ENCODE measurements around the gene LANCL2.
"Not testable (repeated sequence)": the region's sequence is repeated elsewhere in the genome, so short reads cannot be mapped to it uniquely, and the experiment has no call there.

Gene LANCL2, protein sequence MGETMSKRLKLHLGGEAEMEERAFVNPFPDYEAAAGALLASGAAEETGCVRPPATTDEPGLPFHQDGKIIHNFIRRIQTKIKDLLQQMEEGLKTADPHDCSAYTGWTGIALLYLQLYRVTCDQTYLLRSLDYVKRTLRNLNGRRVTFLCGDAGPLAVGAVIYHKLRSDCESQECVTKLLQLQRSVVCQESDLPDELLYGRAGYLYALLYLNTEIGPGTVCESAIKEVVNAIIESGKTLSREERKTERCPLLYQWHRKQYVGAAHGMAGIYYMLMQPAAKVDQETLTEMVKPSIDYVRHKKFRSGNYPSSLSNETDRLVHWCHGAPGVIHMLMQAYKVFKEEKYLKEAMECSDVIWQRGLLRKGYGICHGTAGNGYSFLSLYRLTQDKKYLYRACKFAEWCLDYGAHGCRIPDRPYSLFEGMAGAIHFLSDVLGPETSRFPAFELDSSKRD

DNA sequence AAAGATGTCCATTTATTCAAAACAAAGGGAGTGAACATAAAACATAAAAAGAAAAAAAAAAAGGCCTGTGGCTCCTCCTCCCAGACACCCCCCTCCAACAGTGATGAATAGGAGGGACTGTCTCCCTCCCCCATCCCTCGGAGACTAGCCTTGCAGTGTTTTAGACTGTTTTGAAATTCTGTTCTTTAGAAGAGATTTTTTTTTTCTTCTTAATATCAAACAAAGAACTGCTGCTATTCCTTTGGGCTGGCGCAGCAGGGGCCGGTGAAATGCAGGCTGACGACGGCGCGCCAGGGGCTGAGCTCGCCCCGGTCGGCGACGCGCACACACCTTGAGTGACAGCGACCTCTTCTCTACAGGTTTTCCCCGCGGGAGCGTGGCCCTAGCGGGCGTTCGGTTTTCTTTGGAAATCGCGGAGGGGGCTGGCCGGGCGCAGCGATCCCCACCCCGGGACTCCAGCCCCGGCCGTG is at the start of gene LANCL2:
TSS of gene LANCL2 (plus strand) at position 133 of the 470 bp plus-strand sequence. CDS start 689 bp downstream, outside the sequence.
- DNase-seq = no peak

DNA sequence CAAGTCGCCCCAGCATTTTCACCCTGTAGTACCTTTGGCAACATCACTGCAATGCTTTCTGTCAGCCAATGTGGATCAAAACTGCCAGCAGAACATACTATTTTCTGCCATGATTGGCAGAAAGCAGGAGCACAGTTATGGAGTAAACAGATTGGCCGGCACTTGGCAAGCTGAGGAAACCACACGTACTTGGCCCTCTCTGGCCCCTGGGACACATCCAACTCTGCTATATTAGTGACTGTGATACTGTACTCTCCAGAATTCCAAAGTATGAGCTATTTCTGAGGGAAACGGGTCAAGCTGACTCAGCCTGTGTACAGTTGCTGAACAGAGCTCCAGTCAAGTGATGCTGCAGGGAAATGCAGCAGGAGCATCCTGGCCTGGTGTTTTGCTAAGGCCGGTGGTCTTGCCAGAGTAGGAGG is 39.8 kb upstream of the LANCL2 start:
- no peak for DNase-seq

- no peak for DNase-seq
These were observed 38.9 kb upstream of the LANCL2 start for GRCh38 chr7:55326081-55326835.

DNA sequence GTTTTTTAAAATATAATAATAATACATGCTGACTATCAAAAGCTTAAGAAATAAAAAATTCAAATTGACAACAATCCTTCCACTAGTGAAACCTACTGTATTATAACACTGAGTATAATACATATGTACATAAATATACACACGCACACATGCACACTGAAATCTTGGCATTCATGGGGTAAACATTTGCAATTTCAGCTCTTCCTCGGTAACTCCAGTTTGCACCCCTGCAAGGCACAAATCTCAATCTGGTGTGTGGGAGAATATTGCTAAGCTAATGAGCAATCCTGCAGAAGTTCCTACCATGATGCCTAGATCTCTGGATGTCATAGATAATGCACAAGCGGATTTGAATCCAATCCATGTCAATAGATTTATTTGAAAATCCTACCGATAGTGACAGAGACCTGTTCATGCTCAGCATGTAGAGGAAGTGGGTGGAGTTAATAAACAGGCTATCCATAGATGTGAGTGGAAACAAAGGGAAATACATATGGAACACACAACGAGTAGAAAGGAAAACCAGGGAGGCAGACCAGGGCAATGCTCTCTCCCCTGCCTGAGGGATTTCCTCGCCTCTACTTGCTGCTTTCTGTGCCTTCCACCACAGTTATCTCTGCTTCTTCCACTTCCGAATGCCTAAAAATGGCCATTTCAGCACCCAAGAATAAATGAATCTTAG is 38.1 kb upstream of the LANCL2 start:
- DNase-seq = no peak

- DNase-seq = no peak
These were observed 30.0 kb upstream of the LANCL2 start for GRCh38 chr7:55335151-55335550.

DNA sequence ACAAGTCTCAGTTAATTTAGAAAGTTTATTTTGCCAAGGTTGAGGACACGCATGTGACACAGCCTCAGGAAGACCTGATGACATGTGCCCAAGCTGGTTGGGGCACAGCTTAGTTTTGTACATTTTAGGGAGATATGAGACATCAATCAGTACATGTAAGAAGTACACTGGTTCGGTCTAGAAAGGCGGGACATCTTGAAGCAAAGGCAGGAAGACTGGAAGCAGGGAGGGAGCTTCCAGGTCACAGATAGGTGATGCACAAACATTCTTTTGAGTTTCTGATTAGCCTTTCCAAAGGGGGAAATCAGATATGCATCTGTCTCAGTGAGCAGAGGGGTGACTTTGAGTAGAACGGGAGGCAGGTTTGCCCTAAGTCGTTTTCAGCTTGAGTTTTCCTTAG is 29.4 kb upstream of the LANCL2 start:
- no peak for DNase-seq

DNA sequence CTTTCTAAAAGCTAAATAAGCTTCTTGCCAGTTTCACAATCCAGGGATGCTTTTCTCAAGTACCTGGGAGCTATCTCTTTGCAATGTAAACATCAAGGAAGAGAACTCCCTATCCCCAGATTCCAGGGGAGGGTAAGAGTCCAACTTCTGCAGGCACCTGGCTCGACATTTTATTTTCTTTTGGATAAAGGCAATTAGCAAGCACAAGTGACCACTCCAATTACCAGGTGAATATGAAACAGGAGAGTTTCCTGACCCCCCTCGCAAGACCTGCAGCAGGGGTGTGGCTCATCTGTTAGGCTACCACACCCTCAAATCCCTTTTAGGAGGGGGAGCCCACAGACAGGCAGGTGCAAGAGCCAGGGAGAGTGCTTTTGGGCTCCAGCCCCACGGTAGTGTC is 28.6 kb upstream of the LANCL2 start:
- no peak for DNase-seq

DNA sequence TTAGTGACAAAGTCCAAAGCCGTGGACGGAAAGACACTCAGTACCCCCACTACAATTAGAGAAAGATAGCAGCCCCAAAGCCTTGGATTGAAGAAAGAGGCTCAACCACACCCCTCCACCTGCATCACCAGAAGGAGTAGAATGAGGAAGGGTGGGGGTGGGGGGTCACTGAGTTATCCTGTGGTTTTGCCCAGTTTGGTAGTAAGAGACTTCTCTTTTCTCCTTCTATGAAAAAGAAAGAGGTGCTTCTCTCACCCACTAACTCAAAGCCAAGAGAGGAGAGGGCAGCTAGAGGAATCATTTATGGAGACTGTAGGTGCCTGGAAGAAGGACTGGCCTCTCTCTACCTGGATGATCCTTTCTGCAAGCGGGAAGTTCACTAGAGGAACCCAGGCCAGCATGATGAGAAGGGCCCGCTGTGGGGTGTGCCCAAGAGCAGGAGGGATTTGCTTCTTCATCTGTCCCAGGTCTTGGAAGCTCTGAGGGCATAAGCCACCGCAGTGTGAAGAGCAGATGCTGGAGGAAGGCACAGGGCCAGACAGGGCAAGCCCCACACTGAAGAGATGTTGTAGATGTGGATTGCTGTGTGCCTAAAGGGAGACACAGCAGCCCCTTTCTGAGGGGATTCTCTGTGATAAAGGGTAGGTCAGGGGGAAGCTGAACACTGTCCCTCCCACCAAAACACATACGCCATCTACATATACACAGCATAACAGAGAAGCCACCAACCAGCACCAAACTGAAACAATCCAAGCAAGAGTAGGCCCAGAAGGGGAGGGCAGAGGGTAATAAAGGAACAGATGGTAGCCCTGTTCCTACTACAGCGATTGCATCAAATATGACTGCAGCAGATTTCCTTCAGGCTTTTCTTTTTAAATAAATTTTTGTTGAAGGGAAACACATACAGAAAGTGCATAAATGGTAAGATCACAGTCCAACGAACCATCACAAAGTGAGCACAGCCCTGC is 25.8 kb upstream of the LANCL2 start:
- DNase-seq = no peak

DNA sequence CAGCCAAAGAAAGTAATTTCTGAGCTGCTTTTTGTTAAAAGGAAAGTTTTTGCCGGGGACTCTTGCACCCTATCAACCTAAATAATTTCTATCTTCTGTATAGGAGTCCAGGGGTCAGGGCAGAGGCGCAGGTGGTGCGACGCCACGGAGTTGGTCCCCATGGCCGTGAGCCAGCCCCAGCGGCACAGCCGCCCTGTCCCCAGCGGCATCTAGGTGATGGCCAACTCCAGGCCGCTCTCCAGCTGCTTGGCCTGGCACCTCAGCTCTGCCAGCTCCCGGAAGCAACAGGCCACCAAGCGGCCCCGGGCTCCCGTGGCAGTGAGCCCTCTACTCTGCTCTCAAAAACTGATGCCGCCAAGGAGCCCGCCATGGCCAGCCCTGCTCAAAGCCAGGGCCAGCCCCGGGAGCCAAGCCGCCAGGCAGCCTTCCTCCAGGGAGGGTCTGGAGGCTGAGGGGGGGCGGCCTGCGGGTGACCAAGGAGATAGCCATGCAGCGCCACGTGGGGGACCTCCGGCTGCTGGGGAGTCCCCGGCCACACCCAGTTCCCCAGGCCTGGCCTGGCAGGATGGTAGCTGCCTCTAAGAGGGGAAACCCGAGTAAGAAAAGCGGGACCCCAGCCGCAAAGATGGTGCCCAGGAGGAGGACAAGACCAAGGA is 22.8 kb upstream of the LANCL2 start:
- DNase-seq = no peak

DNA sequence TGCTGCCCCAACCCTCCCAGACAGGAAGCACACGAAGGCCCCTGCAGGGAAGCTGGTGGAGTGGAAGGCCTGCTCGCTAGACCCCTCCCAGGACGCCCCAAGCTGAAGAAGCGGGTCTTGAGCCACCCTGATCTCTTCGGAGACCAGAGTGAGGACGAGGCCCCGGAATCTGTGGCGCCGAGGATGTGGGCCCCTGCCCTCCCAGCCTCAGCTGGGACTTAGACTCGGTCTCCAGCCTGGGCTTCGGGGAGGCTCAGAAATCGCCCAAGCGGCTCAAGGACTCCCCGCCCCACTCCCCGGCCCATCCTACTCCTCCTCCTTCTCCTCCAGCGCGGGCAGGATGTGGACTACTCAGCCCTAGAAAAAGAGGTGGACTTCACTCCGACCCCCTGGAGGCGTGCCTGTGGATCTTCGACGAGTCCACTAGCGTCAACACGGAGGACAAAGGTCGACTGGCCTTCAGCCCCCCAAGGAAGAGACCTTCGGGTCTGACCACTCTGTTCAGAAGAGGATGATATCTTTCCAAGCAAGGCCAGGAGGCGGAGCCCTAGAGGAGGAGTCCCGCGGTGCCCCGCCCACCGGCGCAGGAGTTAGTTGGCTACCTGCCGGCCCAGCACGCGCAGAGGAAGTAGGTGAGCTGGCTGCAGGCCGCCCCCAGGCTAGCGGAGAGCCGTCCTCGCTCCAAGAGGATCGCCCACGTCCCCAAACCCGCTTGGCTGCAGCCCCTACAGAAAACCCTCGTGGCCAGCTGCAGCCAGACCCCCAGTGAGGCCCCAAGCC is 21.9 kb upstream of the LANCL2 start:
- no peak for DNase-seq

DNA sequence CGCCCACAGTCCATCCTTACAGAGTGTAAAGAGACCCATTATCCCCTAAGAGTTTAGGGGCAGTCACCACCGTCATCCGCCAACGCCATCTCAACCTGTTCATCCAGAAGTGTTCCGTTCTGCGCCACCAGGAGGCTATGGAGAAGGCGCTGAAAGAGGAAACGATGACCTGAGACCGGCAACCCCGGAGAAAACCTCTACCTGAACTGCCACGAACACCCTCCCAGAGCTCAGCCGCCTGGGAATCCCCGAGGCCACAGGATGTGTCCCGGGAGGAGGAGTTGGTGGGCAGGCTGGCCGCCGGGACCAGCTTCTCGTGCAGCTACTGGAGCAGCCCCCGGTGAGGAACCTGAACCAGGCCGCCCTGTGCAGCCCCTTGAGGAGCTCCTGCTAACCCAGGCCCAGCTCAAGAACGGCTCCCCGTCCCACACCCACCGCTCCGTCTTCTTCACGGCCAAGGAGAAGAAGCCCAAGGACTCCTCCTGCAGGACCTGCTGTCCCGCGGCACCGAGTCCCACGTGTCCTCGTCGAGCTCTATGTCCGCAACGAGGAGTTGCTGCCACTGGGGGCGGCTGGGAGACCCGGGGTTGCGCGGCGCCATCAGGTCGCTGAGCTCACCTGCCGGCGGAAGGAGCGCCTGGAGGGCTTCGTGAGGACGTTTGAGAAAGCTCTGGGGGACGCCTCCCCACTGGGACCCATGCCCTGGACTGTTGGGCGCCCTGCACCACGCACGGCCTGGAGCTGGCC is 21.1 kb upstream of the LANCL2 start:
- no peak for DNase-seq

DNA sequence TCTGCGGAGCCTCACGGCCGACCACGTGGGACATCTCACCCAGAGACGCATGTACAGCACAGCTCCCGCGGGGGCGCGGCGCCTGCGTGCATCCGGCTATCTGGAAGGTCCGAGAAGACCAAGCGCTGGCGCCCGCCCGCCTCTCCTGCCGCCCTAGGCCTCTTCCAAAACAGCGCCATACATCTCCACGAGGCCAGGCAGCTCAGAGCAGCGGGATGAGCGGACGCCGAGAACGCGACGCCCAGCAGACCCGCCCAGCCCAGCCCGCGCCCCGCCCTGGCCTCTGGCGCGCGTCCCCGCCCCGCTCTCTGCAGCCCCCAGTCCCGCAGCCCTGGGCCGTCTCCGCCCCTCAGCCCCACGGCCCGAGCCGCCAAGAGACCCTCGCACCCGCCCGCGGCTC is 20.3 kb upstream of the LANCL2 start:
- DNase-seq = no peak

- DNase-seq = no peak
These were observed 19.8 kb upstream of the LANCL2 start for GRCh38 chr7:55345292-55345691.

DNA sequence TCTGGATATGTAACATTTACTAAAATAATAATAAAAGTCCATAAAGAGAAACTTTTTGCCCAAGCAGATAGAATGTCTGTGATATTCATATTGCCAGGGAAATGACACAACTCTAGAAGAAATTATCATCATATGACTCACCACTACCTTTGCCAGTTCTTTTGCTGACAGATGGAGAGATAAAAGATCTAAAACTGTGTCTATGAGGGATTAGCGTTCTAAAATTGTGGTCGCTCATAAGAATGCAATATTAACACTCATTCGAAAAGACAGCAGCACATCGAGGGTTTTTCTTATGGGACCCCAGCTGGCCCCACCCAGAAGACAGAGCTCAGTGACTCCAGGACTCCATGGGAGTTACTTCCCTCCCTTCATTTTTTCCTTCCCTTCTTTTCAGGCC is 16.6 kb upstream of the LANCL2 start:
- no peak for DNase-seq

DNA sequence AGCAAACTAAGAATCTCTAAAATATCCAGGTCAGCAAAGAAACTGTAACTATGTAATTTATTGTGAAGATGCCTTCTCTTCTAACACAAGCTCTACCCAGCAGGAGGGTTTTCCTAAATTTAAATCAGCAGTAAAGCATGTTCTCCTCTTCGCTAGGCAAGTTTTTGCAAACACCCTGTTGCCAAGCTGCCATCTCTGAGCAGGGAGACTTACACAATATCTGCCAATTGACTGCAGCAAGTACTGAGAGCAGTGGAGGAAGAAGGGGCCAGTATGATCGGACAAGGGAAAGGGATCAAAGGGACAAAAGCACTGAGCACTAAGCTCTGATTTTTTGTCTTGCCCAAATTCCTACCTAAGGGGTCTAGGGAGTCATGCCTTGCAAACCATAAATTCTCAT is 16.0 kb upstream of the LANCL2 start:
- no peak for DNase-seq

GRCh38 chr7:55350281-55350680 is 14.9 kb upstream of the LANCL2 start:
- DNase-seq = no peak

DNA sequence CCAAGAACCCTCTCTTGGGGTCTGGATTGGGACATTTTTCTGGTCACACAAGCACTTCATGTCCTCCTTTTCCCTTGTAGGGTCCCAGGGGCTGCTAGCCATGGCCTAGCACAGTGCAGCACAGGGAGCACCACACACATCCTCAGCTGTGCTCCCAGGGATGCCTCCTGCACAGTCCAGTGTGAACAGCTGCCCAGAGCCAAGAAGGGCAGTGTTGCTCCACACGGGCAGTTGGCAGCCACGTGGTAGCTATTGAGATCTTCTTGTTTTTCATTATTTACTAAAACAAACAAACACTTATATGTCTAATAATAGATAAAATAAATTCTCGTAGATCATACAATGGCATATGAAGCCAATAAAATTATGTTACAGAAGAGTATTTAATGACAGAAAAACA is 13.9 kb upstream of the LANCL2 start:
- no peak for DNase-seq

GRCh38 chr7:55352947-55353273 is 12.2 kb upstream of the LANCL2 start:
- not testable (repeated sequence) for DNase-seq

GRCh38 chr7:55360486-55360885 is 4.7 kb upstream of the LANCL2 start:
- no peak for DNase-seq

GRCh38 chr7:55361560-55361959 is 3.6 kb upstream of the LANCL2 start:
- no peak for DNase-seq
